Tibial nerve (tissue), 4 donors: ENCODE results near the gene CNGB1. TPM values are rescaled to one million over a fixed set of nuclear protein-coding genes. Genes with fewer than 3 reads are reported as not detected.

Experiments
- DNase-seq, 2 donors: peaks; one replicate each; pipeline ENCODE4 v3.0.0-alpha.2; 2019; ENCODE audit warnings: low spot score in 2 of 2
- H3K27ac ChIP-seq, 4 donors: fragments of 200-600 bp; sonication (generic) in 3 of 4; one replicate each; pipeline ENCODE4 v1.5.1; 2017 to 2019; ENCODE audit warnings: mild to moderate bottlenecking in 1 of 4
- H3K27me3 ChIP-seq, 2 donors: fragments of 200-600 bp; sonication (generic) in 1 of 2; one replicate each; pipeline versions ENCODE4 v1.5.1 to v1.6.0; 2017 to 2019
- H3K36me3 ChIP-seq, 3 donors: fragments of 200-600 bp; sonication (generic); one replicate each; pipeline ENCODE4 v1.5.1; 2018 to 2019
- H3K4me1 ChIP-seq, 4 donors: fragments of 200-600 bp; sonication (generic) in 3 of 4; one replicate each; pipeline ENCODE4 v1.5.1; 2017 to 2019
- H3K4me3 ChIP-seq, 4 donors: fragments of 200-600 bp; sonication (generic) in 3 of 4; one replicate each; pipeline ENCODE4 v1.5.1; 2017 to 2019; ENCODE audit warnings: mild to moderate bottlenecking in 1 of 4, moderate library complexity in 1 of 4
- H3K9me3 ChIP-seq, 4 donors: fragments of 200-600 bp; sonication (generic) in 3 of 4; one replicate each; pipeline ENCODE4 v1.5.1; 2017 to 2019
- EP300 ChIP-seq, 2 donors: sonication (generic); formaldehyde crosslinking; IDR thresholded peaks; one replicate each; pipeline ENCODE4 v1.6.1; 2017; ENCODE audit warnings: antibody characterized with exemption in 2 of 2, mild to moderate bottlenecking in 1 of 2
- POLR2A ChIP-seq, 2 donors: fragments of 450-650 bp; IDR thresholded peaks; one replicate each; pipeline ENCODE4 v1.6.1; 2017; ENCODE audit warnings: antibody characterized with exemption in 2 of 2, mild to moderate bottlenecking in 2 of 2, moderate library complexity in 2 of 2
- WGBS, 2 donors: methylation state at CpG; one replicate each; pipeline ENCODE4 v1.1.5; 2018; 5-methylcytosine and 5-hydroxymethylcytosine counted together
- total RNA-seq, 4 donors: library from RNA; depleted of rRNA; stranded (reverse); fragments of >200 nt; gene quantifications; one replicate each; pipeline ENCODE4 v1.1.0, GENCODE V29; 2016
- TF ChIP-seq, protein P1 (sequence below), 5 experiments: fragments of 200-600 bp in 3 of 5; fragments of 450-650 bp in 2 of 5; sonication (generic) in 3 of 5; IDR thresholded peaks; one replicate each; pipeline ENCODE4 v1.5.1; 2016 to 2019; ENCODE audit warnings: antibody characterized with exemption in 5 of 5, mild to moderate bottlenecking in 3 of 5, moderate library complexity in 2 of 5

Gene CNGB1
- total RNA-seq, 4 donors from 2014 or later, result not detected

DNA sequence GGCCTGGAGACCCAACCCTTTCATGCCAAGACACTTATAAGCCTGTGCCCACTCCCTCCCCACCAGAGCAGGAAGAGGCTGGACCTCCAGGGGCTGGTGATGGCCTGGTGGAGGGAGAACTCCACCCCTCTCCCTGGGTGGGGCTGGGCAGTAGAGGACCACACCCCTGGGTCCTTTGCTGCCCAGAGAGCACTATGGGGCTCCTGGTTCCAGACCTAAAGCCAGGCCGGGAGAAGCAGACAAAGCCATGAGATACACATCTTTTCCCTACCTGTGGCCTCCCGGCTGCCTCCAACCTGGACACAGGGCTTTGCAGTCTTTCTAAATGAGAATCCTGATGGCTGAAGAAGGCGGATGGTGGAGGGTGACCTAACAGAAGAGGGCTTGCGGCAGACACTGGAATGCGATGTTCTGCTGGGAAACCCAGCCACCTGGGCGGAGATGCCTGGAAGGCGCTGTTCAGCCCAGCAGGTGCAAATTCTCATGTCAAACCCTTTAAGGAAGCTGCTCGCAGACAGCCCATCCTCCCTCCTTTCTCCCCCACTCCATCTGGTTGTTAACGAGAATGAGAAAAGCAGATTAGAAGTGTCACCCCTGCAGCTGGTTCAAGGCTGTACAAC is 124.7 kb downstream of the CNGB1 start:
- WGBS, 2 donors, result 73 to 76% methylated on average over 9 of the region's 9 CpGs
- H3K9me3 ChIP-seq, result no peaks in the 10 kb centered on the region

DNA sequence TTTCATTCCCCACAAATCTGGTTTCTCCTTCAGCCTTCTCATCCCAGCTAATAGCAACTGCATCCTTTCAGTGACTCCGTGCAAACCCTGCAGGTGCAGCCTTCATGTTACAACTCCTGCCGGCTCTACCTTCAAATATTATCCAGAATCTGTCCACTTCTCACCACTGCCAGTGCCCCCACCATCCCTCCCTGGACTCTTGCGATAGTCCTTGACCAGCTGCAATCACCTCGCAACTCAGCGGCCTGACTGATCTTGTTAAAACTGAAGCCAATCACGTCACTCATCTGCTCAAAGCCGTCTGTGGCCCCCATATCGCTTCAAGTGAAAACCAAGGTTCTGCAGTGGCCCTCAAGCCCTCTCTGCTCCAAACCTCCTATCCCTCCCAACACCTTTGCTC is 125.8 kb downstream of the CNGB1 start:
- Histone ChIP-seq H3K27ac (no peak overlapping the region), H3K4me1 (peaks cover 0 to 9% (median 0%) of the 10 kb centered on the region in 4 donors), H3K36me3 (no peaks in the 10 kb centered on the region), H3K27me3 (no peaks in the 10 kb centered on the region), H3K4me3 (no peak overlapping the region), H3K9me3 (no peaks in the 10 kb centered on the region)
- DNase-seq, result no peak
- 74 to 82% methylated on average over 8 of the region's 8 CpGs for WGBS, 2 donors
- TF ChIP-seq POLR2A (IDR thresholded peaks at IDR 0.05), result no peak
- TF ChIP-seq, protein P1, sequence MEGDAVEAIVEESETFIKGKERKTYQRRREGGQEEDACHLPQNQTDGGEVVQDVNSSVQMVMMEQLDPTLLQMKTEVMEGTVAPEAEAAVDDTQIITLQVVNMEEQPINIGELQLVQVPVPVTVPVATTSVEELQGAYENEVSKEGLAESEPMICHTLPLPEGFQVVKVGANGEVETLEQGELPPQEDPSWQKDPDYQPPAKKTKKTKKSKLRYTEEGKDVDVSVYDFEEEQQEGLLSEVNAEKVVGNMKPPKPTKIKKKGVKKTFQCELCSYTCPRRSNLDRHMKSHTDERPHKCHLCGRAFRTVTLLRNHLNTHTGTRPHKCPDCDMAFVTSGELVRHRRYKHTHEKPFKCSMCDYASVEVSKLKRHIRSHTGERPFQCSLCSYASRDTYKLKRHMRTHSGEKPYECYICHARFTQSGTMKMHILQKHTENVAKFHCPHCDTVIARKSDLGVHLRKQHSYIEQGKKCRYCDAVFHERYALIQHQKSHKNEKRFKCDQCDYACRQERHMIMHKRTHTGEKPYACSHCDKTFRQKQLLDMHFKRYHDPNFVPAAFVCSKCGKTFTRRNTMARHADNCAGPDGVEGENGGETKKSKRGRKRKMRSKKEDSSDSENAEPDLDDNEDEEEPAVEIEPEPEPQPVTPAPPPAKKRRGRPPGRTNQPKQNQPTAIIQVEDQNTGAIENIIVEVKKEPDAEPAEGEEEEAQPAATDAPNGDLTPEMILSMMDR (IDR thresholded peaks at IDR 0.05), result no peak
- no peak for TF ChIP-seq EP300 (IDR thresholded peaks at IDR 0.05)

More for the DNA sequence above, 124.7 kb downstream of the CNGB1 start:
- Histone ChIP-seq H3K27me3 (no peaks in the 10 kb centered on the region), H3K4me1 (peaks cover 0 to 9% (median 0%) of the 10 kb centered on the region in 4 donors), H3K27ac (no peak overlapping the region), H3K36me3 (no peaks in the 10 kb centered on the region), H3K4me3 (no peak overlapping the region)
- TF ChIP-seq, protein P1 (IDR thresholded peaks at IDR 0.05), result no peak
- no peak for TF ChIP-seq POLR2A (IDR thresholded peaks at IDR 0.05)
- no peak for DNase-seq

DNA sequence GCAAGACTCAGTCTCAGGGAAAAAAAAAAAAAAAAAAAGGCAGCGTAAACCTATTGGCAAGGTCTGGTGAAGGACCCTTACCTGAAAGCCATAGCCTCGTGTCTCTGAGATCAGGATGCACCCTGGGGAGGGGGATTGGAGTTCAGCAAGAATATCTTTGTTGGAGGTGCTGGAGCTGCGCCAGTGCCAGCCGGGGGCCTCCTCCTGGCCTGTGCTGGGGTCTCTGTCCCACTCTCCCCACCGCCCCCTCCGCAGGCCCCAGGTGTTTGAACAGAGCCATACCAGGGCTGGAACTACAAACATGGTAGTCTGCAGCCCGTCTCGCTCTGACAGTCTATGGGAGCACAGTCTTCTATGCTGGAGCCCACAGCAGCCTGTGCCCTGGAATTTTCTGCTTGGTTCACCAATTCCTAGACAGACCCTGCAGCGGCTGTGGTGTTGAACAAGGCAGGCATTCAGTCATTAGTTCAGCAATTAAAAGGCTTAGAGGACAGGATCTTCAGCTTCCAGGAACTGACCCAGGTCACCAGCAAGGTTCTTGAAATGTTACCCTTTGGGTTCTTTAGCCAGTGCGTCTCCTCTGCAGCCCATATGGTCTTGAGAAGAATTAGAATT is 126.4 kb downstream of the CNGB1 start:
- TF ChIP-seq EP300 (IDR thresholded peaks at IDR 0.05), result no peak
- TF ChIP-seq POLR2A (IDR thresholded peaks at IDR 0.05), result no peak
- TF ChIP-seq, protein P1 (IDR thresholded peaks at IDR 0.05), result no peak
- peaks cover 0 to 9% (median 0%) of the 10 kb centered on the region in 4 donors for H3K4me1 ChIP-seq
- H3K27ac ChIP-seq, result no peak overlapping the region
- DNase-seq, result no peak
- 64 to 71% methylated on average over 10 of the region's 10 CpGs for WGBS, 2 donors
- H3K9me3 ChIP-seq, result no peaks in the 10 kb centered on the region
- H3K4me3 ChIP-seq, result no peak overlapping the region
- H3K36me3 ChIP-seq, result no peaks in the 10 kb centered on the region
- no peaks in the 10 kb centered on the region for H3K27me3 ChIP-seq

DNA sequence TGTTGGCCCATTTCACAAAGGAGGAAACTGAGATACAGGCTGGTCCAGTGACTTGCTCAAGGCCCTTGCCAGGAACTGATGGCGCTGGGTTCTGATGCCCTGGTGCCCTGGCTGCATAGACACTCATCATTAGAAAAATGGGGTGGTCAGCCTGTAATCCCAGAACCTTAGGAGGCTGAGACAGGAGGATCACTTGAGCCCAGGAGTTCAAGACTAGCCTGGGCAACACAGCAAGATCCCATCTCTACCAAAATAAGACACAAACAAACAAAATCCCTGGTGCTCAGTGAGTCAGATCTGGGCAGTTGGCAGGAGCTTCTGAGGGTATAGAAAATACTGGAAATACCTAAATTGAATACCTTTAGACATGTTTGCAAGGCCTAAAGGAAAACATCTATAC is 127.5 kb downstream of the CNGB1 start:
- no peaks in the 10 kb centered on the region for H3K9me3 ChIP-seq
- 100% methylated on average over 1 of the region's 1 CpG for WGBS, 2 donors
- TF ChIP-seq, protein P1 (IDR thresholded peaks at IDR 0.05), result no peak
- no peak for TF ChIP-seq POLR2A (IDR thresholded peaks at IDR 0.05)
- TF ChIP-seq EP300 (IDR thresholded peaks at IDR 0.05), result no peak
- no peaks in the 10 kb centered on the region for H3K27me3 ChIP-seq
- H3K4me1 ChIP-seq, result peaks cover 0 to 9% (median under 1%) of the 10 kb centered on the region in 4 donors
- DNase-seq, result no peak
- no peaks in the 10 kb centered on the region for H3K36me3 ChIP-seq
- peak overlapping the region in 2 of 4 donors; percentile 54 to 55 for H3K27ac ChIP-seq
- H3K4me3 ChIP-seq, result no peak overlapping the region

DNA sequence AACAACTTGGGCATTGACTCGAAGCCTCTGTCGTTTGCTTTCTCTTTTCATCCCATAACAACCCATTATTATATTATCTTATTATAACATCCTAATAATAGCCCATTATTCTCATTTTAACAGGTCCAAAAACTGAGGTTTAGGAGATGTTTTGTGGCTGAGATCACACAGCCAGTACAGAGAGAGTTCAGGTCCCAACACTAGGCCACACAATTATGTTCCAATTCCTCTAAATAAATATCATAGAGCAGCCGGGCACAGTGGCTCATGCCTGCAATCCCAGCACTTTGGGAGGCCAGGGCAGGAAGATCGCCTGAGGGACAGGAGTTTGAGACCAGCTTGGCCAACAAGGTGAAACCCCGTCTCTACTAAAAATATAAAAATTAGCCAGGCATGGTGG is 128.3 kb downstream of the CNGB1 start:
- Histone ChIP-seq H3K4me1 (peaks cover 0 to 9% (median 4%) of the 10 kb centered on the region in 4 donors), H3K27me3 (no peaks in the 10 kb centered on the region), H3K27ac (peak overlapping the region in 2 of 4 donors; percentile 54 to 55), H3K9me3 (no peaks in the 10 kb centered on the region), H3K36me3 (no peaks in the 10 kb centered on the region), H3K4me3 (no peak overlapping the region)
- DNase-seq, result no peak
- 56 to 61% methylated on average over 5 of the region's 5 CpGs for WGBS, 2 donors
- TF ChIP-seq POLR2A (IDR thresholded peaks at IDR 0.05), result no peak
- TF ChIP-seq EP300 (IDR thresholded peaks at IDR 0.05), result no peak
- TF ChIP-seq, protein P1 (IDR thresholded peaks at IDR 0.05), result no peak
